ENCODE measurements around the gene FERMT1. TPM values are rescaled to one million over a fixed set of nuclear protein-coding genes. Genes with fewer than 3 reads are reported as not detected.

The FERMT1 gene
- total and polyA plus RNA-seq, 2 donors (not counting 1 experiment from before 2014, with no cell fraction given) = not detected

DNA sequence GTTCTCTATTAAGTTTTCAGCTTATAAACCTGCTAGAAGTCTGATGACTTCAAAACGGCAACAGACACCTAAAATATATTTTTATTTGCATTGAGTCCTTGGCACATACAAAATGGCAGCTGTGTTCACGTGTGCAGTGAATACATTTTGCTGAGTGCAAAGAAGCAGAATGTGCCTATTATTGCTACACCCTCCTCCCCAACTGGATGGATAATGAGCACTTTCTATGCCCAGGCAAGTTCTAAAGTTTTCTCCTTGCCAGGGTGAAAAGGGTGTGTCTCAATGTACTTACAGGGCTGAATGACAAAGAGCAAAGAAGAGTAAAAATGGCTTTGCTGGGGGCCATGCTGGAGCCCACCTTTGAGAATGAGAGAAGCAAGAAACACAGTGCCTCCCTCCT, 4.0 kb upstream of the FERMT1 start:
- Histone ChIP-seq H3K27me3 (replicated peaks in 1 of 4; ENCODE audit: control extremely low read depth in 1 of 4, control insufficient read depth in 3 of 4, insufficient read depth in 4 of 4, low read length in 3 of 4) (peaks cover 0 to 25% (median 9%) of the 10 kb centered on the region in 4 experiments), H3K9ac (ENCODE audit: low read length) (no peak overlapping the region), H3K27ac (ENCODE audit: low read length in 2 of 2) (no peak overlapping the region), H3K36me3 (replicated peaks in 1 of 2; ENCODE audit: control extremely low read depth in 1 of 2, control insufficient read depth in 1 of 2, extremely low read depth in 1 of 2, insufficient read depth in 2 of 2, low read length in 1 of 2) (no peaks in the 10 kb centered on the region), H3K79me2 (ENCODE audit: control insufficient read depth, insufficient read depth, low read length) (no peaks in the 10 kb centered on the region), H4K20me1 (ENCODE audit: control insufficient read depth, insufficient read depth, low read length, poor library complexity, severe bottlenecking) (no peaks in the 10 kb centered on the region), H3K4me1 (ENCODE audit: control insufficient read depth in 2 of 2, insufficient read depth in 2 of 2, low read length in 2 of 2) (peaks cover 12 to 15% of the 10 kb centered on the region in 2 donors), H2AFZ (ENCODE audit: insufficient read depth, low read depth, low read length, poor library complexity, severe bottlenecking) (no peak overlapping the region), H3K4me2 (replicated peaks; ENCODE audit: low read depth, low read length, poor library complexity, severe bottlenecking) (no peak overlapping the region), H3K9me3 (ENCODE audit: control extremely low read depth in 1 of 3, control insufficient read depth in 2 of 3, insufficient read depth in 1 of 3, low read length in 2 of 3) (peaks cover 0 to 3% (median 0%) of the 10 kb centered on the region in 3 donors), H3K4me3 (ENCODE audit: control extremely low read depth in 1 of 5, extremely low read depth in 1 of 5, insufficient read depth in 1 of 5, low read depth in 2 of 5, low read length in 4 of 5) (no peak overlapping the region)
- H3K9me3 Mint-ChIP-seq (ENCODE audit: insufficient read depth) = peaks cover under 1% of the 10 kb centered on the region
- peaks cover 12% of the 10 kb centered on the region for H3K4me1 Mint-ChIP-seq
- CTCF ChIA-PET = no interaction called here
- no peak for DNase-seq
- ATAC-seq (ENCODE audit: low read depth) = no peak
- peaks cover 41% of the 10 kb centered on the region for H3K27me3 Mint-ChIP-seq
- TF ChIP-seq, protein P1, sequence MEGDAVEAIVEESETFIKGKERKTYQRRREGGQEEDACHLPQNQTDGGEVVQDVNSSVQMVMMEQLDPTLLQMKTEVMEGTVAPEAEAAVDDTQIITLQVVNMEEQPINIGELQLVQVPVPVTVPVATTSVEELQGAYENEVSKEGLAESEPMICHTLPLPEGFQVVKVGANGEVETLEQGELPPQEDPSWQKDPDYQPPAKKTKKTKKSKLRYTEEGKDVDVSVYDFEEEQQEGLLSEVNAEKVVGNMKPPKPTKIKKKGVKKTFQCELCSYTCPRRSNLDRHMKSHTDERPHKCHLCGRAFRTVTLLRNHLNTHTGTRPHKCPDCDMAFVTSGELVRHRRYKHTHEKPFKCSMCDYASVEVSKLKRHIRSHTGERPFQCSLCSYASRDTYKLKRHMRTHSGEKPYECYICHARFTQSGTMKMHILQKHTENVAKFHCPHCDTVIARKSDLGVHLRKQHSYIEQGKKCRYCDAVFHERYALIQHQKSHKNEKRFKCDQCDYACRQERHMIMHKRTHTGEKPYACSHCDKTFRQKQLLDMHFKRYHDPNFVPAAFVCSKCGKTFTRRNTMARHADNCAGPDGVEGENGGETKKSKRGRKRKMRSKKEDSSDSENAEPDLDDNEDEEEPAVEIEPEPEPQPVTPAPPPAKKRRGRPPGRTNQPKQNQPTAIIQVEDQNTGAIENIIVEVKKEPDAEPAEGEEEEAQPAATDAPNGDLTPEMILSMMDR (IDR thresholded peaks at IDR 0.05) = no peak
- no peak for TF ChIP-seq EZH2 (IDR thresholded peaks at IDR 0.05; ENCODE audit: borderline replicate concordance, insufficient read depth, low read depth, low read length, poor library complexity, severe bottlenecking)
- no peak overlapping the region for H3K27ac Mint-ChIP-seq
- intact Hi-C loops (cut with micrococcal nuclease) = no loop called here
- POLR2A ChIA-PET = no interaction called here
- no CpG with 5 or more reads among the region's 2 CpGs for WGBS (ENCODE audit: insufficient coverage)
- no peak overlapping the region for H3K4me3 Mint-ChIP-seq

DNA sequence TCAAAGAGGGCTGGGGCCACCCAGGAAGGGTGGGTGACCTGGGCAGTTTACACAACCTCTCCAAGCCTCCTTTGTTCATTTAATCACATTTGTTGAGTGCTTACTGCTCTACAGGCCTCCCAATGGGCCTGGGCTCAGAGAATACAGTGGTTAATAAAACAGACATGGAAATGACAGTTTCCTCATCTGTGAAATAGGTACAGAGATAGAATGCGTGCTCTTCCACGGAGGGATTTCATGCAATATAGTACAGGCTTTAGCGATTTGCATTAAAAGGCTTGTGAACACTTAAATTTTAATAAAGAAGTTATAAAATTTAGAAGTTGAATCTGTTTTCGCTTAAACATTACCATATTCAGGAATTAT, 802 bp upstream of the FERMT1 start:
- intact Hi-C loops (cut with micrococcal nuclease) = no loop called here
- H3K4me1 ChIP-seq (ENCODE audit: control insufficient read depth in 2 of 2, insufficient read depth in 2 of 2, low read length in 2 of 2) = peaks cover 12 to 15% of the 10 kb centered on the region in 2 donors
- ChIA-PET CTCF (no interaction called here), POLR2A (no interaction called here)
- no peak overlapping the region for H3K27ac ChIP-seq (ENCODE audit: low read length in 2 of 2)
- H3K4me3 ChIP-seq (ENCODE audit: control extremely low read depth in 1 of 5, extremely low read depth in 1 of 5, insufficient read depth in 1 of 5, low read depth in 2 of 5, low read length in 4 of 5) = no peak overlapping the region
- peaks cover 0 to 3% (median 0%) of the 10 kb centered on the region in 3 donors for H3K9me3 ChIP-seq (ENCODE audit: control extremely low read depth in 1 of 3, control insufficient read depth in 2 of 3, insufficient read depth in 1 of 3, low read length in 2 of 3)
- ATAC-seq (ENCODE audit: low read depth) (no peak), DNase-seq (no peak)
- no CpG with 5 or more reads among the region's 4 CpGs for WGBS (ENCODE audit: insufficient coverage)
- H3K4me2 ChIP-seq (replicated peaks; ENCODE audit: low read depth, low read length, poor library complexity, severe bottlenecking) = no peak overlapping the region
- H3K36me3 ChIP-seq (replicated peaks in 1 of 2; ENCODE audit: control extremely low read depth in 1 of 2, control insufficient read depth in 1 of 2, extremely low read depth in 1 of 2, insufficient read depth in 2 of 2, low read length in 1 of 2) = no peaks in the 10 kb centered on the region
- H3K4me1 Mint-ChIP-seq = peaks cover 12% of the 10 kb centered on the region
- no peak overlapping the region for H2AFZ ChIP-seq (ENCODE audit: insufficient read depth, low read depth, low read length, poor library complexity, severe bottlenecking)
- H3K9me3 Mint-ChIP-seq (ENCODE audit: insufficient read depth) = no peaks in the 10 kb centered on the region
- no peak overlapping the region for H3K27ac Mint-ChIP-seq
- no peak overlapping the region for H3K4me3 Mint-ChIP-seq
- no peaks in the 10 kb centered on the region for H4K20me1 ChIP-seq (ENCODE audit: control insufficient read depth, insufficient read depth, low read length, poor library complexity, severe bottlenecking)
- peaks cover 0 to 22% (median 9%) of the 10 kb centered on the region in 4 experiments for H3K27me3 ChIP-seq (replicated peaks in 1 of 4; ENCODE audit: control extremely low read depth in 1 of 4, control insufficient read depth in 3 of 4, insufficient read depth in 4 of 4, low read length in 3 of 4)
- TF ChIP-seq EZH2 (IDR thresholded peaks at IDR 0.05; ENCODE audit: borderline replicate concordance, insufficient read depth, low read depth, low read length, poor library complexity, severe bottlenecking) = no peak
- TF ChIP-seq, protein P1 (IDR thresholded peaks at IDR 0.05) = no peak
- no peak overlapping the region for H3K9ac ChIP-seq (ENCODE audit: low read length)
- peaks cover 50% of the 10 kb centered on the region for H3K27me3 Mint-ChIP-seq
- H3K79me2 ChIP-seq (ENCODE audit: control insufficient read depth, insufficient read depth, low read length) = no peaks in the 10 kb centered on the region

Data from B cell (primary cell).